Ovary (tissue), 3 donors: ENCODE measurements around the gene FAM120B.

ENCODE experiments used
- EP300 ChIP-seq: sonication (generic); formaldehyde crosslinking; IDR thresholded peaks from one replicate; pipeline ENCODE4 v1.6.1; 2017; ENCODE audit warnings: antibody characterized with exemption
- TF ChIP-seq, protein P1 (sequence below), 3 donors: fragments of 450-650 bp in 2 of 3; fragments of 200-600 bp in 1 of 3; IDR thresholded peaks; one replicate each; pipeline versions ENCODE4 v1.5.1 to v1.8.0; 2016 to 2022; ENCODE audit warnings: antibody characterized with exemption in 3 of 3, mild to moderate bottlenecking in 1 of 3
- donor health status: DM: no; HTN: no; CAD: no.

DNA sequence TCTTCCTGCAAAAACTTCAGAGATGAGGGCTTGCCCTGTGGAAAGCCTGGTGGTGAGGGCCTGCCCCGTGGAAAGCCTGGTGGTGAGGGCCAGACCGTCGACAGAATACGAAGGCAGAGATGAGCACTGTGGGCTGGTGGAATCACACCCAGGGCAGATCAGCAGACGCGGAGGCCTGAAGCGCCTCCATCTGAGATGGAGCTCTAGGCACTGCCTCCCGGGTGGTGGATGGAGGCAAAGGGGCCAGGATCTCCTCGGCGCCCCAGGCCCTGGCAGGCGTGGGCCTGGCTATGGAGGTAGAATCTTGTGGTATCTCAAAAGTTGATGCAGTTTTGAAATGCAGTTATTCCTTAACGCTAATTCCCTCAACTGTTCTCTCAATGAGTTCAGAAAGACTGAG lies 141.8 kb downstream of the FAM120B start:
- TF ChIP-seq EP300, result no peak
- TF ChIP-seq, protein P1, sequence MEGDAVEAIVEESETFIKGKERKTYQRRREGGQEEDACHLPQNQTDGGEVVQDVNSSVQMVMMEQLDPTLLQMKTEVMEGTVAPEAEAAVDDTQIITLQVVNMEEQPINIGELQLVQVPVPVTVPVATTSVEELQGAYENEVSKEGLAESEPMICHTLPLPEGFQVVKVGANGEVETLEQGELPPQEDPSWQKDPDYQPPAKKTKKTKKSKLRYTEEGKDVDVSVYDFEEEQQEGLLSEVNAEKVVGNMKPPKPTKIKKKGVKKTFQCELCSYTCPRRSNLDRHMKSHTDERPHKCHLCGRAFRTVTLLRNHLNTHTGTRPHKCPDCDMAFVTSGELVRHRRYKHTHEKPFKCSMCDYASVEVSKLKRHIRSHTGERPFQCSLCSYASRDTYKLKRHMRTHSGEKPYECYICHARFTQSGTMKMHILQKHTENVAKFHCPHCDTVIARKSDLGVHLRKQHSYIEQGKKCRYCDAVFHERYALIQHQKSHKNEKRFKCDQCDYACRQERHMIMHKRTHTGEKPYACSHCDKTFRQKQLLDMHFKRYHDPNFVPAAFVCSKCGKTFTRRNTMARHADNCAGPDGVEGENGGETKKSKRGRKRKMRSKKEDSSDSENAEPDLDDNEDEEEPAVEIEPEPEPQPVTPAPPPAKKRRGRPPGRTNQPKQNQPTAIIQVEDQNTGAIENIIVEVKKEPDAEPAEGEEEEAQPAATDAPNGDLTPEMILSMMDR (IDR thresholded peaks at IDR 0.05), result no peak
